Measurements from ENCODE around the gene ADORA2B.

Gene ADORA2B

DNA sequence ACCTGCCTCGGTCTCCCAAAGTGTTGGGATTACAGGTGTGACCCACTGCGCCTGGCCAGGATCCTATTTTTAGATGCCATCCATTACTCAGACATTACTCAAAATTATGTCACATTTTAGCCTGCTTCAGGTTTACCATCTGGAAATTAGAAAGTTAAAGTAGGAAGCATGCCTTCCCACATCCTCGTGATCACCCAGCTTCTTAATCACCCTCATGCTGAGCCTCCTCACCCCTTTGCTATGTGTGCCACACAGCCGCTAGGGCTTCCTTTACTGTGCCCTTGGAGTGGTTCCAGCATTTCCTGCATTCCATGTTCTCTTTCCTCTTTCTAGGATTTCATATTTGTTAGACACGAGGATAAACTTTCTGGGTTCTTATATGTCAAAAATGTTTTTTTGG lies 9.3 kb downstream of the ADORA2B start:
- no peak overlapping the region for H3K4me3 ChIP-seq (ENCODE audit: low read depth, low read length)
- no peak for DNase-seq (ENCODE audit: low read depth)
- TF ChIP-seq CTCF (IDR thresholded peaks at IDR 0.05; ENCODE audit: insufficient read depth, low read depth, low read length, missing control alignments): no peak

DNA sequence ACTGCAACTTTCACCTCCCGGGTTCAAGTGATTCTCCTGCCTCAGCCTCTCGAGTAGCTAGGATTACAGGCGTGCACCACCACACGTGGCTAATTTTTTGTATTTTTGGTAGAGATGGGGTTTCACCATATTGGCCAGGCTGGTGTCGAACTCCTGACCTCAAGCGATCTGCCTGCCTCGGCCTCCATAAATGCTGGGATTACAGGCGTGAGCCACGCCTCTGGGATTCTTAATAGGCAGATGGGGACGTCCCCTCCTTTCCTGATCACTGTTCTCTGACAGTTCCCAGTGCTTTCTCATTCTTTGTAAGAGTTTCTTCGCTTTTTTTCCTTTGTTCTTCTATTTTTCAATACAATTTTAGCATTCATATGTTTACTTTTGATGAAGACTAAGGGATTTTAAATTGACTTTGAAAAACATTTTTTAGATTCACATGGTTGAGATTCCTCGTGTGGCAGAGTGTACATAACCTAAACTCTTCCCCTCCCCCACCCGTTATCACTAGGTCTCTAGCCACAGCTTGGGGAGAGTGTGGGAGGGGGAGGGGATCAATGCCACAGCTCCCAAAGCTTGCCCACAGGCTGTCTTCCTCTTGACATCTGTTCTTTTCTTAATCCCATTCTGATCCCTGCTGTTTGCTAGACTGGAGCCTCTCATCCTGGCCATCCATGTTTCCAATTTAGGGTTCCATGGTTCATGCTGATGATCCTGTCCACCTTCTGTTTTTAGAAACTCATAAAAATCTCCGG lies 11.0 kb downstream of the ADORA2B start:
- no peak overlapping the region for H3K4me3 ChIP-seq (ENCODE audit: low read depth, low read length)
- no peak for TF ChIP-seq CTCF (IDR thresholded peaks at IDR 0.05; ENCODE audit: insufficient read depth, low read depth, low read length, missing control alignments)
- no peak for DNase-seq (ENCODE audit: low read depth)

GRCh38 chr17:15957206-15957605 lies 12.3 kb downstream of the ADORA2B start:
- H3K4me3 ChIP-seq (ENCODE audit: low read depth, low read length): no peak overlapping the region
- peak; percentile 35 for DNase-seq (ENCODE audit: low read depth)
- TF ChIP-seq CTCF (IDR thresholded peaks at IDR 0.05; ENCODE audit: insufficient read depth, low read depth, low read length, missing control alignments): no peak

DNA sequence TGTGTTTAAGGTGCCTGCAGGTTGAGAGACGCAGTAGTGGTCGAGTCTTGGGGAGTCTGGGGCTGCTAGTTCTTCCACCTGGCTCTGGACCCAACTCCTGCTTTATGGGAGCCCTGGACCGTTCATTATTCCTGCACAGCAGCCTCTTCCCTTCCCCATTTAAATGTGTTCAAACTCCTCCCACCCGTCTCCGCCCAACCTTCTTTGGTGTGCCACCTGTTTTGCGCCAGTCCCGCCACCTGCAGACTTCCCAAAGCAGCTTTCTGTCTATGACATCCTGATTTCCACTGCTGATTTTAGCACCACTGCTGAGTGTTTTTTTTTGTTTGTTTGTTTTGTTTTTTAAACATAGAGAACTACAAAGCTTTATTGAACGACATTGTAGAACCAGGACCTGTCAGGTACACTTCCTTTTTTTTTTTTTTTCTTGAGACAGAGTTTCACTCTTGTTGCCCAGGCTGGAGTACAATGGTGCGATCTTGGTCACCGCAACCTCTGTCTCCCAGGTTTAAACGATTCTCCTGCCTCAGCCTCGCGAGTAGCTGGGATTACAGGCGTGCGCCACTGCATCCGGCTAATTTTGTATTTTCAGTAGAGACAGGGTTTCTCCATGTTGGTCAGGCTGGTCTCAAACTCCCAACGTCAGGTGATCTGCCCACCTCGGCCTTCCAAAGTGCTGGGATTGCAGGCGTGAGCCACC lies 12.8 kb downstream of the ADORA2B start:
- DNase-seq (ENCODE audit: low read depth): no peak
- no peak overlapping the region for H3K4me3 ChIP-seq (ENCODE audit: low read depth, low read length)
- no peak for TF ChIP-seq CTCF (IDR thresholded peaks at IDR 0.05; ENCODE audit: insufficient read depth, low read depth, low read length, missing control alignments)

- TF ChIP-seq CTCF (IDR thresholded peaks at IDR 0.05; ENCODE audit: insufficient read depth, low read depth, low read length, missing control alignments): no peak
- H3K4me3 ChIP-seq (ENCODE audit: low read depth, low read length): no peak overlapping the region
- DNase-seq (ENCODE audit: low read depth): no peak
Observed at GRCh38 chr17:15958484-15958854, 13.5 kb downstream of the ADORA2B start.

DNA sequence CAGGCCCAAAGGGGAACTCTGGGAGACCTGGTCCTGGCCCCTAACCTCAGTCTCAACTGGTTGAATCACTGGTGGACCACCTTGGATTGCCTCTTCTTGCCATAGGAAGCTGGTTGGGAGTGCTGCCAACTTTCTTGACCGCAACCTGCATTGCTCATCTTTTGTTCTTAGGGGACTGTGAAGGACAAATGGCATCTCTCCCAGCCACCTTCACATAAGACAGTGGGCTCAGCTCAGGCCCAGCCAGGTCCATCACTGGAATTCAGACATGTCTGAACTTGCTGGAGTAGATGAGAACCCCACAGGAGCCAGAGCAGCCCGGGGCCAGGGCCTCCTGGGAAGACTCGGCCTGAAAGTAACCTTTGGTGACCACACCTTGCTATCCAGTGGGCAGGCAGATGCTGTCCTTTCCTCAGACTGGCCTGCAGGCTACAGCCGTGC lies 18.8 kb downstream of the ADORA2B start:
- DNase-seq (ENCODE audit: low read depth): no peak
- TF ChIP-seq CTCF (IDR thresholded peaks at IDR 0.05; ENCODE audit: insufficient read depth, low read depth, low read length, missing control alignments): no peak
- no peak overlapping the region for H3K4me3 ChIP-seq (ENCODE audit: low read depth, low read length)

Measured in GM12865 (cell line).